ENCODE measurements around the gene FAM13B. TPM values are rescaled to one million over a fixed set of nuclear protein-coding genes. Genes with fewer than 3 reads are reported as not detected.

The FAM13B gene
- total and polyA plus RNA-seq, 9 of the 15 experiments (the other 6 are each of a cell fraction or from before 2014, with no cell fraction given), result 2.3 to 21.6 (median 14.1) TPM

DNA sequence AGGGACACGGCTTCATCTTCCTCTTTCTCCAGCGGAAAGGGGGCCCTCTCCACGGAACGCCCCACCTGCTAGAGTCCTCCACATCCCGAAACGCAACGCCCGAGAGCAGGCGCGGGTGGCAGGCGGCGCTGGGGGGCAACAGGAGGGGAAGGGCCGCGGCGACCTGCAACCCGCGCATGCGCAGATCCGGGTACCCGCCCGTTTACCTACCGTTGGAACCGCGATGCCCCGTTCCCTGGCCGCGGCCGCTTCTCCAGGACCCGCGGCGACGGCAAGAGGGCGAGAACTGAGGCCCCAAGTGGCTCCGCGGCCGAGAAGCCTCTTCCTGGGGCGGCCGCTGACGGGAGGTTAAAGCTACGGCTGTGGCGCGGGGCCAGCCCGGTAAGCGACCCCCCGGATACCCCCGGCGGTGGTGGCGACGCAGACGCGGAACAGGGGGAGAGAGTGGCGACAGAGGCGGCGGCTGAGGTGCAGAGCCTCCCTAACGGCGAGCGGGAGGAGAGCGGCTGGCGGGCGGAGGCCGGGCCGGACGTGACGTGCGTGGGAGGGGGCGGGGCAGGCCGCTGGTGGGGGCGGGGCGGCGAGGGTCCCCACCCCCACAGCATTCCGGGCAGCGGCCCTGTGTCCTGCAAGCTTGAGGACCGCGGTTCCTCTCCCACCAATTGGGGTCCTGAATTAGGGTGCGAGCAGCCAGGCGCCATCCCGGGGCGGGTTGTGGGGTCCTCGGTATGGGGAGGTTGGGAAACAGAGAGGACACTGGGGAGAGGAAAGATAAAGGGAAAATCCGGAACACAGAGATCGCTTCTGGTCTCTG, at the start of gene FAM13B (continued):
- TF ChIP-seq MTA2 (IDR thresholded peaks at IDR 0.05; ENCODE audit: low read depth) (no peak), RUNX1 (IDR thresholded peaks at IDR 0.05; ENCODE audit: low read depth) (no peak), SNRNP70 (optimal IDR thresholded peaks at IDR 0.05; ENCODE audit: low read depth, low read length) (no peak), POLR2A (conservative IDR thresholded peaks at IDR 0.05) (peak; percentile 96), POLR2AphosphoS5 (IDR thresholded peaks at IDR 0.05; ENCODE audit: control insufficient read depth, insufficient read depth, low read depth, low read length) (peak; percentile 84), RHOXF2B (CRISPR knock-in tag; conservative IDR thresholded peaks at IDR 0.05) (no peak), CREB3L1 (IDR thresholded peaks at IDR 0.05; ENCODE audit: borderline replicate concordance, low read depth) (peak; percentile 42; the same call in 1 of the 2 replicates), ZNF354B (CRISPR knock-in tag; IDR thresholded peaks at IDR 0.05) (no peak), ZNF780A (CRISPR knock-in tag; IDR thresholded peaks at IDR 0.05) (no peak), BMI1 (IDR thresholded peaks at IDR 0.05; ENCODE audit: low read length) (no peak), MCM5 (IDR thresholded peaks at IDR 0.05; ENCODE audit: low read depth) (no peak), PRMT5 (CRISPR knock-in tag; IDR thresholded peaks at IDR 0.05) (peak; percentile 48; the same call in 1 of the 2 replicates), TFAP4 (CRISPR knock-in tag; IDR thresholded peaks at IDR 0.05; ENCODE audit: borderline replicate concordance) (peak; percentile 54; the same call in 1 of the 2 replicates), ZNF212 (CRISPR knock-in tag; IDR thresholded peaks at IDR 0.05) (no peak), IRF2 (CRISPR knock-in tag; IDR thresholded peaks at IDR 0.05) (no peak), TOE1 (IDR thresholded peaks at IDR 0.05; ENCODE audit: borderline replicate concordance) (no peak), TOE1 (CRISPR knock-in tag; IDR thresholded peaks at IDR 0.05; ENCODE audit: borderline replicate concordance, low read depth) (no peak), BCOR (IDR thresholded peaks at IDR 0.05) (peak; percentile 82), PTTG1 (tag; IDR thresholded peaks at IDR 0.05; ENCODE audit: low read depth) (no peak), PURB (CRISPR knock-in tag; IDR thresholded peaks at IDR 0.05; ENCODE audit: low read depth) (no peak), HEY1 (CRISPR knock-in tag; IDR thresholded peaks at IDR 0.05; ENCODE audit: borderline replicate concordance) (no peak), CHD2 (IDR thresholded peaks at IDR 0.05; ENCODE audit: low read depth, low read length) (peak; percentile 20; the same call in 1 of the 2 replicates), RAD51 (IDR thresholded peaks at IDR 0.05; ENCODE audit: borderline replicate concordance, low read depth) (no peak), HNRNPK (IDR thresholded peaks at IDR 0.05; ENCODE audit: low read depth, low read length, poor library complexity, severe bottlenecking) (no peak), ZNF778 (CRISPR knock-in tag; IDR thresholded peaks at IDR 0.05) (no peak), ZNF436 (CRISPR knock-in tag; IDR thresholded peaks at IDR 0.05) (no peak)
- TF ChIP-seq, protein P1, sequence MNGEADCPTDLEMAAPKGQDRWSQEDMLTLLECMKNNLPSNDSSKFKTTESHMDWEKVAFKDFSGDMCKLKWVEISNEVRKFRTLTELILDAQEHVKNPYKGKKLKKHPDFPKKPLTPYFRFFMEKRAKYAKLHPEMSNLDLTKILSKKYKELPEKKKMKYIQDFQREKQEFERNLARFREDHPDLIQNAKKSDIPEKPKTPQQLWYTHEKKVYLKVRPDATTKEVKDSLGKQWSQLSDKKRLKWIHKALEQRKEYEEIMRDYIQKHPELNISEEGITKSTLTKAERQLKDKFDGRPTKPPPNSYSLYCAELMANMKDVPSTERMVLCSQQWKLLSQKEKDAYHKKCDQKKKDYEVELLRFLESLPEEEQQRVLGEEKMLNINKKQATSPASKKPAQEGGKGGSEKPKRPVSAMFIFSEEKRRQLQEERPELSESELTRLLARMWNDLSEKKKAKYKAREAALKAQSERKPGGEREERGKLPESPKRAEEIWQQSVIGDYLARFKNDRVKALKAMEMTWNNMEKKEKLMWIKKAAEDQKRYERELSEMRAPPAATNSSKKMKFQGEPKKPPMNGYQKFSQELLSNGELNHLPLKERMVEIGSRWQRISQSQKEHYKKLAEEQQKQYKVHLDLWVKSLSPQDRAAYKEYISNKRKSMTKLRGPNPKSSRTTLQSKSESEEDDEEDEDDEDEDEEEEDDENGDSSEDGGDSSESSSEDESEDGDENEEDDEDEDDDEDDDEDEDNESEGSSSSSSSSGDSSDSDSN (IDR thresholded peaks at IDR 0.05; ENCODE audit: borderline replicate concordance in 1 of 2, low read depth in 2 of 2, low read length in 2 of 2), result peak in 1 of 2 experiments; percentile 71; a peak in 1 of 4 replicates
